Suprapubic skin (tissue), 4 donors: ENCODE measurements around the gene ZNF143.

ENCODE experiments used
- EP300 ChIP-seq: sonication (generic); formaldehyde crosslinking; IDR thresholded peaks from one replicate; pipeline ENCODE4 v1.6.1; 2017; ENCODE audit warnings: antibody characterized with exemption
- POLR2A ChIP-seq, 2 donors: fragments of 450-650 bp; IDR thresholded peaks; one replicate each; pipeline ENCODE4 v1.6.1; 2017; ENCODE audit warnings: antibody characterized with exemption in 2 of 2, mild to moderate bottlenecking in 2 of 2, moderate library complexity in 2 of 2
- POLR2AphosphoS5 ChIP-seq, 3 donors: sonication (generic); formaldehyde crosslinking; IDR thresholded peaks; one replicate each; pipeline ENCODE4 v1.6.1; 2017; ENCODE audit warnings: antibody characterized with exemption in 3 of 3
- TF ChIP-seq, protein P1 (sequence below), 2 donors: fragments of 200-600 bp in 1 of 2; fragments of 450-650 bp in 1 of 2; sonication (generic) in 1 of 2; IDR thresholded peaks; one replicate each; pipeline ENCODE4 v1.5.1; 2016 to 2019; ENCODE audit warnings: antibody characterized with exemption in 2 of 2, mild to moderate bottlenecking in 1 of 2, moderate library complexity in 1 of 2

DNA sequence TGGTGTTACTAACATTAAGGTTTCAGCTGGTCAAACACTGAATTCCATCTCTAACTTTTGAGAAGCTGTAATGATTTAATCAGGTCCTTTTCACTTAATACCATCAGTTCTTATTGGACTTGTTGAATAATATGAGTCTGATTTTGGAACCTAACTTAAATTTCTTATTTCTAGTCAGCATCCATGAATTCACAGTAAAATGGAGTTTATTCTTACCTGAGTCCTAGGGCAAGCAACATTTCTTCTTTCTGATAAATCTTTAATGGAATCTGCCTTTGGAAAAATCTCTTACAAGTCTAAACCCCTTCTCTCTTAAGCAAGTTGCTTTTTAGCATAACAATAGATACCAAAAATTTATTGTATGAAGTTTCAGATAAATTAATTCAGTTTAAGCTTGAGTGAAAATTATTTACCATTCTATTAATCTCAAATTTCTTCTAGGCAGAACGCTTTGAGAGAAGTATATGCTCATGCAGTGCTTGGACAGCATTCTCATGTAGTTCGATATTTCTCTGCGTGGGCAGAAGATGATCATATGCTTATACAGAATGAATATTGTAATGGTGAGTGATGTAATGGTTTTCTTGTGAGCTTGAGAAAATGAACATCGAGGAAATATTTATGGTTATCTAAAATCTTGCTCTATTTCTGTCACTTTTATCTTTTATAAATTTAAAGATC, 116.0 kb downstream of the ZNF143 start:
- no peak for TF ChIP-seq POLR2A (IDR thresholded peaks at IDR 0.05)
- TF ChIP-seq, protein P1, sequence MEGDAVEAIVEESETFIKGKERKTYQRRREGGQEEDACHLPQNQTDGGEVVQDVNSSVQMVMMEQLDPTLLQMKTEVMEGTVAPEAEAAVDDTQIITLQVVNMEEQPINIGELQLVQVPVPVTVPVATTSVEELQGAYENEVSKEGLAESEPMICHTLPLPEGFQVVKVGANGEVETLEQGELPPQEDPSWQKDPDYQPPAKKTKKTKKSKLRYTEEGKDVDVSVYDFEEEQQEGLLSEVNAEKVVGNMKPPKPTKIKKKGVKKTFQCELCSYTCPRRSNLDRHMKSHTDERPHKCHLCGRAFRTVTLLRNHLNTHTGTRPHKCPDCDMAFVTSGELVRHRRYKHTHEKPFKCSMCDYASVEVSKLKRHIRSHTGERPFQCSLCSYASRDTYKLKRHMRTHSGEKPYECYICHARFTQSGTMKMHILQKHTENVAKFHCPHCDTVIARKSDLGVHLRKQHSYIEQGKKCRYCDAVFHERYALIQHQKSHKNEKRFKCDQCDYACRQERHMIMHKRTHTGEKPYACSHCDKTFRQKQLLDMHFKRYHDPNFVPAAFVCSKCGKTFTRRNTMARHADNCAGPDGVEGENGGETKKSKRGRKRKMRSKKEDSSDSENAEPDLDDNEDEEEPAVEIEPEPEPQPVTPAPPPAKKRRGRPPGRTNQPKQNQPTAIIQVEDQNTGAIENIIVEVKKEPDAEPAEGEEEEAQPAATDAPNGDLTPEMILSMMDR (IDR thresholded peaks at IDR 0.05) = no peak
- no peak for TF ChIP-seq EP300
- TF ChIP-seq POLR2AphosphoS5 (IDR thresholded peaks at IDR 0.05) = no peak
